Measurements from ENCODE around the gene GLOD5.

DNA sequence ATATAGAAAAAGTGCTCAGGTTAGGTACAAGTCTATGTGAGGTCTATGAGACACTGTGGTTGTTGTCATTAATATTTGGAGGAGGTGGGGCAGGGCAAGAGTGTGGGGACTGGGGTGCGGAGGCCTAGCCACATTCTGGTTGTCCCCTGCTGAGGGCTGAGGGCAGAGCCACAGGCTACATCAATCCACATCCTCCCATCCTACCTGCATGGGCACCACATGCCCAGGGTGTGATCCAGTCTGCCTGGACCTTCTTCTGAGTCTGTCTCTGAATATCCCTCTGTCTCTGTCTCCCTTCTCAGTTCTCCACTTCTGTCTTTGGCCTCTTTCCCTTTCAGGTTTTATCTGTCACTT is 23.6 kb downstream of the GLOD5 start:
- TF ChIP-seq, protein P1, sequence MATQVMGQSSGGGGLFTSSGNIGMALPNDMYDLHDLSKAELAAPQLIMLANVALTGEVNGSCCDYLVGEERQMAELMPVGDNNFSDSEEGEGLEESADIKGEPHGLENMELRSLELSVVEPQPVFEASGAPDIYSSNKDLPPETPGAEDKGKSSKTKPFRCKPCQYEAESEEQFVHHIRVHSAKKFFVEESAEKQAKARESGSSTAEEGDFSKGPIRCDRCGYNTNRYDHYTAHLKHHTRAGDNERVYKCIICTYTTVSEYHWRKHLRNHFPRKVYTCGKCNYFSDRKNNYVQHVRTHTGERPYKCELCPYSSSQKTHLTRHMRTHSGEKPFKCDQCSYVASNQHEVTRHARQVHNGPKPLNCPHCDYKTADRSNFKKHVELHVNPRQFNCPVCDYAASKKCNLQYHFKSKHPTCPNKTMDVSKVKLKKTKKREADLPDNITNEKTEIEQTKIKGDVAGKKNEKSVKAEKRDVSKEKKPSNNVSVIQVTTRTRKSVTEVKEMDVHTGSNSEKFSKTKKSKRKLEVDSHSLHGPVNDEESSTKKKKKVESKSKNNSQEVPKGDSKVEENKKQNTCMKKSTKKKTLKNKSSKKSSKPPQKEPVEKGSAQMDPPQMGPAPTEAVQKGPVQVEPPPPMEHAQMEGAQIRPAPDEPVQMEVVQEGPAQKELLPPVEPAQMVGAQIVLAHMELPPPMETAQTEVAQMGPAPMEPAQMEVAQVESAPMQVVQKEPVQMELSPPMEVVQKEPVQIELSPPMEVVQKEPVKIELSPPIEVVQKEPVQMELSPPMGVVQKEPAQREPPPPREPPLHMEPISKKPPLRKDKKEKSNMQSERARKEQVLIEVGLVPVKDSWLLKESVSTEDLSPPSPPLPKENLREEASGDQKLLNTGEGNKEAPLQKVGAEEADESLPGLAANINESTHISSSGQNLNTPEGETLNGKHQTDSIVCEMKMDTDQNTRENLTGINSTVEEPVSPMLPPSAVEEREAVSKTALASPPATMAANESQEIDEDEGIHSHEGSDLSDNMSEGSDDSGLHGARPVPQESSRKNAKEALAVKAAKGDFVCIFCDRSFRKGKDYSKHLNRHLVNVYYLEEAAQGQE (IDR thresholded peaks at IDR 0.05; ENCODE audit: borderline replicate concordance), result no peak
- TF ChIP-seq, protein P2, sequence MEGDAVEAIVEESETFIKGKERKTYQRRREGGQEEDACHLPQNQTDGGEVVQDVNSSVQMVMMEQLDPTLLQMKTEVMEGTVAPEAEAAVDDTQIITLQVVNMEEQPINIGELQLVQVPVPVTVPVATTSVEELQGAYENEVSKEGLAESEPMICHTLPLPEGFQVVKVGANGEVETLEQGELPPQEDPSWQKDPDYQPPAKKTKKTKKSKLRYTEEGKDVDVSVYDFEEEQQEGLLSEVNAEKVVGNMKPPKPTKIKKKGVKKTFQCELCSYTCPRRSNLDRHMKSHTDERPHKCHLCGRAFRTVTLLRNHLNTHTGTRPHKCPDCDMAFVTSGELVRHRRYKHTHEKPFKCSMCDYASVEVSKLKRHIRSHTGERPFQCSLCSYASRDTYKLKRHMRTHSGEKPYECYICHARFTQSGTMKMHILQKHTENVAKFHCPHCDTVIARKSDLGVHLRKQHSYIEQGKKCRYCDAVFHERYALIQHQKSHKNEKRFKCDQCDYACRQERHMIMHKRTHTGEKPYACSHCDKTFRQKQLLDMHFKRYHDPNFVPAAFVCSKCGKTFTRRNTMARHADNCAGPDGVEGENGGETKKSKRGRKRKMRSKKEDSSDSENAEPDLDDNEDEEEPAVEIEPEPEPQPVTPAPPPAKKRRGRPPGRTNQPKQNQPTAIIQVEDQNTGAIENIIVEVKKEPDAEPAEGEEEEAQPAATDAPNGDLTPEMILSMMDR (IDR thresholded peaks at IDR 0.05; ENCODE audit: poor library complexity, severe bottlenecking), result no peak

Data from neural cell (in vitro differentiated cells).